GM21515 (cell line): ENCODE results near the gene CLIC4.
A peak's percentile ranks its signal among the peaks of the same experiment; 100 is the strongest.
"Not testable (repeated sequence)": the region's sequence is repeated elsewhere in the genome, so short reads cannot be mapped to it uniquely, and the experiment has no call there.

ENCODE experiments used
- ATAC-seq: cut with Tn5 transposase; IDR thresholded peaks from one replicate; pipeline ENCODE4 v1.9.1; 2021; ENCODE audit not compliant: unreplicated experiment

The CLIC4 gene

GRCh38 chr1:24745711-24746413 is 615 bp downstream of the CLIC4 start:
- ATAC-seq: peak; percentile 6

- ATAC-seq: no peak
Measured at GRCh38 chr1:24748191-24749121, 3.2 kb downstream of the CLIC4 start.

- no peak for ATAC-seq
Measured at GRCh38 chr1:24749252-24749651, 4.0 kb downstream of the CLIC4 start.

GRCh38 chr1:24749886-24750285 is 4.6 kb downstream of the CLIC4 start:
- ATAC-seq: no peak

GRCh38 chr1:24751833-24752232 is 6.6 kb downstream of the CLIC4 start:
- no peak for ATAC-seq

- no peak for ATAC-seq
Measured at GRCh38 chr1:24752305-24752704, 7.1 kb downstream of the CLIC4 start.

GRCh38 chr1:24754229-24754628 is 9.0 kb downstream of the CLIC4 start:
- no peak for ATAC-seq

- not testable (repeated sequence) for ATAC-seq
Measured at GRCh38 chr1:24755323-24755722, 10.1 kb downstream of the CLIC4 start.

- ATAC-seq: no peak
Measured at GRCh38 chr1:24756395-24756794, 11.1 kb downstream of the CLIC4 start.

- ATAC-seq: no peak
Measured at GRCh38 chr1:24759492-24759891, 14.2 kb downstream of the CLIC4 start.

- ATAC-seq: no peak
Measured at GRCh38 chr1:24761582-24761981, 16.3 kb downstream of the CLIC4 start.

GRCh38 chr1:24762133-24762676 is 17.0 kb downstream of the CLIC4 start:
- ATAC-seq: no peak

GRCh38 chr1:24763671-24764070 is 18.4 kb downstream of the CLIC4 start:
- ATAC-seq: no peak

GRCh38 chr1:24764439-24764838 is 19.2 kb downstream of the CLIC4 start:
- ATAC-seq: no peak

GRCh38 chr1:24764848-24765247 is 19.6 kb downstream of the CLIC4 start:
- no peak for ATAC-seq

GRCh38 chr1:24765308-24765988 is 20.2 kb downstream of the CLIC4 start:
- ATAC-seq: no peak

- no peak for ATAC-seq
Measured at GRCh38 chr1:24767351-24767750, 22.1 kb downstream of the CLIC4 start.

- ATAC-seq: no peak
Measured at GRCh38 chr1:24768873-24769605, 23.8 kb downstream of the CLIC4 start.

GRCh38 chr1:24769656-24770651 is 24.7 kb downstream of the CLIC4 start:
- ATAC-seq: no peak
